ENCODE results near the gene ANGPTL2. TPM values are rescaled to one million over a fixed set of nuclear protein-coding genes. Genes with fewer than 3 reads are reported as not detected.

The ANGPTL2 gene
- total RNA-seq, 1 donor from 2014 or later, result 1.1 TPM

DNA sequence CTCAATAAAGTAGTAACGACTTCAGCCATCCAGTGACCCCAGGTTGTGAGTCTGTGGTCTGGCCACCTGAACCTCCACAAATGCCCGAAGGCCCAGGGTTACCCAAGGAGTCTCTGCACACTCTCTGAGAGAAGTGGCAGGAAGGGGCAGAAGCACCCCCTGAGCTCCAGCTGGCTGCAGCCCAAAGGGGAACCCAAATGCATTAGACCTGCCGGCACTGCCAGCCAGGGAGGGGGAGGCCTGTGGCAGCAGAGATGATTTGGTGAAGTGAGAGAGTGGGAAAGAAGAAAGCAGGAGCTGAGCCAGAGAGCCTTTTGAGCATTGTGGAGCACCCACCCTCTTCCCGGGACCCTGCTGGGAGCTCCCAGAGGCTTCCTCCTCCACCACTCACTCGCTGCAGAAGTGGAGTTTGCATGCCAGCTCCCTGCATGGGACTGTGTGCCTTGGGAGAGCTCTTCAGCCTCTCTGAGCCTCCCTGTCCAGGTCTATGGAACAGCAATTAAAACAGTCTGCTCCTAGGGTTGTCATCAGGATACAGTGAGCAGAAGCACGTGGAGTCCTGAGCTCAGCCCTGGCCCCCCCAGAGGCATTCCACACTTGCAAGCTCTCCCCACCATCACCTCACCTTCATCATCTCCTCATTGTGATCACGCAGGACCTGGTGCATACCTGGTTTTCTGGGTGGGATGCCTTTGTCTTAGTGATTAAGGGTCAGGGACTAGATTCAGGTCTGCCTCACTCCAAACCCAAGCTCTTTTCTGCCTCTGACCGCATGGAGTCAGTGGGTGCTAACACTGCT, 13.8 kb upstream of the ANGPTL2 start:
- TF ChIP-seq, protein P1, sequence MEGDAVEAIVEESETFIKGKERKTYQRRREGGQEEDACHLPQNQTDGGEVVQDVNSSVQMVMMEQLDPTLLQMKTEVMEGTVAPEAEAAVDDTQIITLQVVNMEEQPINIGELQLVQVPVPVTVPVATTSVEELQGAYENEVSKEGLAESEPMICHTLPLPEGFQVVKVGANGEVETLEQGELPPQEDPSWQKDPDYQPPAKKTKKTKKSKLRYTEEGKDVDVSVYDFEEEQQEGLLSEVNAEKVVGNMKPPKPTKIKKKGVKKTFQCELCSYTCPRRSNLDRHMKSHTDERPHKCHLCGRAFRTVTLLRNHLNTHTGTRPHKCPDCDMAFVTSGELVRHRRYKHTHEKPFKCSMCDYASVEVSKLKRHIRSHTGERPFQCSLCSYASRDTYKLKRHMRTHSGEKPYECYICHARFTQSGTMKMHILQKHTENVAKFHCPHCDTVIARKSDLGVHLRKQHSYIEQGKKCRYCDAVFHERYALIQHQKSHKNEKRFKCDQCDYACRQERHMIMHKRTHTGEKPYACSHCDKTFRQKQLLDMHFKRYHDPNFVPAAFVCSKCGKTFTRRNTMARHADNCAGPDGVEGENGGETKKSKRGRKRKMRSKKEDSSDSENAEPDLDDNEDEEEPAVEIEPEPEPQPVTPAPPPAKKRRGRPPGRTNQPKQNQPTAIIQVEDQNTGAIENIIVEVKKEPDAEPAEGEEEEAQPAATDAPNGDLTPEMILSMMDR (conservative IDR thresholded peaks at IDR 0.05; ENCODE audit: low read depth, low read length), result no peak
- DNase-seq (ENCODE audit: low read depth), result no peak
- no peak overlapping the region for H3K4me3 ChIP-seq (ENCODE audit: low read depth, low read length)

DNA sequence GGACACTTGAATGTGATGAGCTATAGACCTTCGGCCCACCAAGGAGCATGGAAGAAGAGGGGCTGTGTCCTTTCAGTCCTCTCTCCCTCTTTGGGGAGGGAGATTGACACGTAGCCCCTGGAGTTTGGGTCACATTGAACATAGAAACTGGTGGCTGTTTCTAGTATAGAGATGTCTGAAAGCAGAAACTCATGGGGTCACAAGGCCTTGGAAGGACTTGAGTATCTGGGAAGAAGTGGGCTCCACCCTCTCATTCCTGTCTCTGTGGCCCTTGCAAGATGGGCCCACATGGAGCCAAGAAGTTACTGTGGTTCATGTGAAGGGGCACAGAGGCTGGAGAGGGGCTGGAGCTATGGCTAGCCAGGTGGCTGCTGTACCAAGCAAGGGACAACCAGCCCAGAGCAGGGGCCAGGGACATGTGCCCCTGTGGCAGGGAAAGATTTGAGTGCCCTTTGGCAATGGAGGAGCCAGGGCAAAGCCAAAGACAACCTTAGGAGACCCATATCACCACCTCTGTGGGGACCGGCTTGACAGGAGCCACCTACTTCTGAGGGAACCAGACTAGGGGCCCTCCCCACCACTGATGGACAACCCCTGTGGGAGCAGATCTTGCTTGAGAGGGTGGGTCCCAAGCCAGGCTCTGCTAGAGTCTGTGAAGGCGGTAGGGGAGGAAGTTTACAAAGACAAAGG, 12.8 kb upstream of the ANGPTL2 start:
- H3K4me3 ChIP-seq (ENCODE audit: low read depth, low read length), result no peak overlapping the region
- TF ChIP-seq, protein P1 (conservative IDR thresholded peaks at IDR 0.05; ENCODE audit: low read depth, low read length), result no peak
- DNase-seq (ENCODE audit: low read depth), result no peak

GRCh38 chr9:127133739-127134167, 11.3 kb upstream of the ANGPTL2 start:
- H3K4me3 ChIP-seq (ENCODE audit: low read depth, low read length), result no peak overlapping the region
- no peak for DNase-seq (ENCODE audit: low read depth)
- TF ChIP-seq, protein P1 (conservative IDR thresholded peaks at IDR 0.05; ENCODE audit: low read depth, low read length), result no peak

DNA sequence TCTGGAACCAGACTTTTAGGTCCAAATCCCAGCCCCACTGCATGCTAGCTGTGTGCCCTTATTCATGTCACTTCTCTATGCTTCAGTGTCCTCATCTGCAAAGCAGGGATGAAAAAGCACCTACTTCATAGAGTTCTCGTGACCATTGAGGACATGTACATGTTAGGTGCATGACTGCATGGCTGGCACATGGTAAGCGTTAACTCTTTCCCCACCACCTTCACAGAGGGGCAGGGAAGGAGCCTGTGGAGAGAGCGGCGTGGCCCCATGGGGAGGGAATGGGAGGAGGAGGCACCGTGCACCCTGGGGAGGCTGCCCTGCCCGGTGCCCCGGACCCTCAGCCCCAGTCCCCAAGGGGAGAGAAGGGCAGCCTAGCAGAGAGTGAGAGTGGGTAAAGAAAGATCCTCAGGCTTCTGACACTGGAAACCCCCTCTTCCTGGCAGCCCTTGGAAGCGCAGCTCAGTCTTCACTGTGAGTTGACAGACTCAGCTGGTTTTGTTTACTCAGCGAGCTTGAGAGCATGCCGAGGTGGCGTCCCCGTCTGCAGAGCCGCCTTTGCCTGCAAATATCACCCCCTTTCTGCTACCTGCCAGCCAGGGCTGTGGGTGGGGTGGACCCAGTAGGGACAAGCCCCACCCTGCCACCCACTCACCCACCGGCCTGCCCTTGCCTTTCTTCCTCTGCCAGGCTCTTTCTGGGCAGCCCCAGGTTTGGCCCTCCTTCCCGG, 10.6 kb upstream of the ANGPTL2 start:
- no peak for DNase-seq (ENCODE audit: low read depth)
- TF ChIP-seq, protein P1 (conservative IDR thresholded peaks at IDR 0.05; ENCODE audit: low read depth, low read length), result no peak
- no peak overlapping the region for H3K4me3 ChIP-seq (ENCODE audit: low read depth, low read length)

DNA sequence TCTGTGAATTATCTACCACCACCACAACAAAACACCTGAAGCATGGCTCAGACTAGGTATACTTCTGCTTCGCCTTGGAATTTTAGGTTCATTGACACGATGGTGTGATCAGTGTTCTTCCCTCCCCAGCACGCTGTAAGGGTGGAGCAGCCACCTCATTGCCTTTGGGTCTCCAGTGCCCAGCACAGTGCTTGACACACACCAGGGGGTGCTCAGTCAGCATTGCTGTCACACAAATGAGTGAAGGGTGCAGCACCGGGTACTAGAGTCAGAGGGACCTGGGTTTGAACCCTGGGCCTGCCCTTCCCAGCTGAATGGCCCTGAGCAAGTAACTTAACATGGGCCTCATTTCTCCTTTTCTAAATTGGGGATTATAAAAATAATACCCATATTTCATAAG, 9.9 kb upstream of the ANGPTL2 start:
- H3K4me3 ChIP-seq (ENCODE audit: low read depth, low read length), result no peak overlapping the region
- no peak for DNase-seq (ENCODE audit: low read depth)
- TF ChIP-seq, protein P1 (conservative IDR thresholded peaks at IDR 0.05; ENCODE audit: low read depth, low read length), result no peak

DNA sequence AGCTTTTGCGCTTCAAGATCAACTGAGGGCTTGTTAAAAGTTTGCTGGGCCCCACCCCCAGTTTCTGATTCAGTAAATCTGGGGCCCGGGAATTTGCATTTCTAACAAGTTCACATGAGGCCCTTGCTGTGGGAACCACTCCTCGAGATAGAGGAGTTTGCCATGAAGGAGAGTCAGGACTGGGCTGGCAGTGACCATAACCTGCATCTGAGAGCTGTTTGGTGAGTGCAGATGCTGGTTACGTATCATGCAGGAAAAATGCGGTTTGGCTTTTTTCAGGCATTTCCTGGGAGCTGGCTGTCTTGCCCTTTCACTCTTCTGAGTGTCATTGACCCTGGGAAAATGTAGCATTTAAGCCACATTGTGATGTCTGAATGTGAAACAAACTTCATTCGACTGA, 9.4 kb upstream of the ANGPTL2 start:
- DNase-seq (ENCODE audit: low read depth), result peak; percentile 59
- TF ChIP-seq, protein P1 (conservative IDR thresholded peaks at IDR 0.05; ENCODE audit: low read depth, low read length), result no peak

More for the DNA sequence above, 9.4 kb upstream of the ANGPTL2 start:
- no peak overlapping the region for H3K4me3 ChIP-seq (ENCODE audit: low read depth, low read length)

All from epithelial cell of proximal tubule (primary cell).